ENCODE measurements around the gene CFAP70.

CFAP70 gene

DNA sequence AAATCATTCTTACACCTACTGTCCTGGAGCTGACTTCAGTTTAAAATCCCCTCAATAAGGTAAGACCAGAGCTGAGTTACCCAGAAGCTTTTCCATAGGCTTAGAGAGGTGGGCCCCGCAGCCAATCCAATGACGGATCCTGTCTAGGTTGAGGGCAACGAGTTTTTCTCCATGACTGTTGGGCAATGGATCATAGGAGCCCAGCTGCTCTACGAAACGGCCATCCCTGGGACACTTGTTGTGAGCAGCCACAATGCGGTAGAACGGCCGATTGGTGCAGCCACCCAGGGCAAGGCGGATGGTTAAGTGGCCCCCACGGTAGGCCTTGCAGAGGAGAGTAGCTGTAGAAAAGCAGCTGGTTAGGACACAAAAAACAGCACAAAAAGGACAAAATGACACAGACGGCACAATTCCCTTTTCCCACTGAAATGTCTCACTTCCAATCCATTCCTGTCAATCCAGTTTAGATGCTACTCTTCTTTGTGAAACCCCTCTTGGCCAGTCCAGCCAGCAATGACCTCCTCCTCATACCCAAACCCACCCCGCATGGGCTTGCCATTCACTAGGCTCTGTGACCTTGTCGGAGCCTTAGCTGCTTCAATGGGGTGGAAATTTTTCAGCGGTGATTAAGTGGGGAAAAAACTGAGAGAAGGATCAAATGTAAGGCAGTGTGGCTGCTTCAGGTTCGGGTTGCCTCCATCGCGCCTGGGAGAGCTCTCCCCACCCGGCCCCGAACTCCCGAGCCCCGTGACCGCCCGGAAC, 106.8 kb downstream of the CFAP70 start:
- FAIRE-seq: no peak

DNA sequence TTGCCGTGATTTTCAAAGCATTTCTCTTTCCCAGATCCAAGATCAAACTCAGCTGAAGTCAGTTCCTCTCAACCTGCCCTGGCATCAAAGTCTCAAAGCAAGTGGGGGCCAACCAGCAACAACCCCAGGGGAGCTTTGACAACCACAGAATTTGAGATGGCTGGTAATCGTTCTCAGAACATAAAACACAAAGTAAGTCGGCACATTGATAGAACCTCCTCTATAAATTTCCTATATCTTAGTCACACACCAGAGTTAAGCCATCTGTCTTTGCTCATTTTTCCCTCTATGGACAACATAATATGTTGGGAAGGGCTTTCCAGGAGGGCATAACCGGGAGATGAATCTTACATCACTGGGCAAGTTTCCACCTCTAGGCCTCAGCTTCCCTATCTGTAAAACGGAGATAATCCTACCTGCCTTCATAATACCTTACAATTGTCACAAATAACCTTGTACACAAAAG, 110.4 kb downstream of the CFAP70 start:
- FAIRE-seq: no peak

DNA sequence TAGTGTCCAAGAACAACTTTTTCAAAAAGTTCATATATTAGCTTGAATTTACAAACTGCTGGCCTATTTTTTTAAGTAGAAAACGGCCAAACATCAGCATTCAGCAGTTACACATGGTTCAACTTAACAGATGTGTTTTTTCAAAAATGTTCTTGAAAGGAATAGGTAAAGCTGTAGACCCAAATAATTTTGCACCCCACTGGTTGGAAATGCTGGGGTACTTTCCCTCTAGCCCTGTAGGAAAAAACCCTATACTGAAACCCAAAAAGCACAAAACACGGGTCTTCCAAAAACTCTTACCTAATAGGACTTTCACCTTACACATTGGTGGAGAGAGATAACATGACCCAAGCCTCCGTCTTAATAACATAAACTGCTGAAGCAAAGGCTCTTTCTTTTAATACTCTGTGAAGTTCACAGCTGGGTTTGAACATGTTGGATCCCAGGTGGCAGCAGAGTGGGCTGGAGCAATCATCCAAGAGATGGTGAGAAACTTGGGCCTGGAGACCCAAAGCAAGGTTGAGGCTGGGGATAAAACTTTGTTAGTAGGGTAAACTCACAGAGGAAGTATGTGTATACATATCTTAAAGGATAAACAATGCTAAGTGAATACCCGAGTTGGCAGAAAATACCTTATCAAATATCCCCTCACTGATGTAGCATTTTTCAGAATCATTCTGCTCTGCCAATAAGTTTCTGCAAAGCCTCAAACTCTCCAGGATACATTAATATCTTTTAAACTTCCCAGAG, 111.0 kb downstream of the CFAP70 start:
- no peak for FAIRE-seq

DNA sequence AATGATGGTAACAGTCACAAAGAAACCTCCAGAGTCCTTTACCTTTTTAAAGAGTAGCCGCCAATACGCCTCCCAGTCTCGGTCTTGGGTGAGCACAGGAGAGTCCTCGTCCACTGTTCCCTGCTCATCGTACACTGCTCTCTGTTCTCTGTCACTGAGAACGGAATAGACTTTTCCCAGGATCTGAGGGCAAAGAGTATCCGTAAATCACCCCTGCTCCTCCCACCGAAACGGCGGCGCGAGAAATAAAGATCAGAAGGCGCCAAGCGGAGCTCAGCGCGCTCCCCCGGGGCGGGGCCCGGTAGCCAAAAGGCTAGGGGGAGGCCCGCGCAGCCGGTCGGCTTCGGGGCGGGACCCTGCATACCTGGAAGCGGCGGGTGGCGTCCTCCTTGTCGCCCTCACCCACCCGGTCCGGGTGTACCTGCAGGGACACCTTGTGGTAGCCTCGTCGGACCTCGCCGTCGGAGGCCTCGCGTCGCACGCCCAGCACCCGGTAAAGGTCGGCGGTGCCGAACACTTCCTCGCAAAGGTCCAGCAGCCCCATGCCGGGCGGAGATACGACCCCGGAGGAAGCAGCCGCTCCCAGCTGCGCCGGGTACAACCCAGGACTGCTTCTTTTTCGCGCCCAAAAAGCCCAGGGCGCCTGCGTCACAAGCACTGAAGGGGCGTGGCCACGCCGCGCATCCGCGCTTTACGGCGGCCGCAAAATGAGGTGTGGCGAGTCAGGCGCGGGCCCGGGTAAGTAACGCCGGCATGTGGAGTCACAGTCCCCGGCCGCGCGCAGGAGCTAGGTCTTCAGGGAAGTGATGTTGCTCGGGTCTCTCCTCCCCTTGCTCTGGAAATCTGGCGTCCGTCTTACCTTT, 111.8 kb downstream of the CFAP70 start, which contains the start of gene DNAJC9:
DNAJC9 (minus strand) TSS at position 610 of the 863 bp plus-strand sequence; CDS start at position 544, 66 bp downstream.
- no peak for FAIRE-seq

DNA sequence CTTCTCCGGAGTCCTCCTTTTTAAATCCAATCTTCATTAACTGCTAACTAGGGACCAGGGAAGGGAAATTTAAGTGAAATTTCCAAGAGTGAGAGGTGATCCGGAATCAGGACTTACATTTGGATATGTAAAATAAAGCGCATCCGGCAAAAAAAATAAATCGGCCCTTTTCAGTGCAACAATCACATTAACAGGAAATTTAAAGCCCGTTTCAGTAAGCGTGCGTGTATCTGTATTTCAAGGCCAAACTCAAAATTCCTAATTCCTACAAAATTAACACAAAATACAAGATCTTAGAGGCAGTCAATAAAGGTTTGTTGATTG, 112.4 kb downstream of the CFAP70 start:
- no peak for FAIRE-seq

DNA sequence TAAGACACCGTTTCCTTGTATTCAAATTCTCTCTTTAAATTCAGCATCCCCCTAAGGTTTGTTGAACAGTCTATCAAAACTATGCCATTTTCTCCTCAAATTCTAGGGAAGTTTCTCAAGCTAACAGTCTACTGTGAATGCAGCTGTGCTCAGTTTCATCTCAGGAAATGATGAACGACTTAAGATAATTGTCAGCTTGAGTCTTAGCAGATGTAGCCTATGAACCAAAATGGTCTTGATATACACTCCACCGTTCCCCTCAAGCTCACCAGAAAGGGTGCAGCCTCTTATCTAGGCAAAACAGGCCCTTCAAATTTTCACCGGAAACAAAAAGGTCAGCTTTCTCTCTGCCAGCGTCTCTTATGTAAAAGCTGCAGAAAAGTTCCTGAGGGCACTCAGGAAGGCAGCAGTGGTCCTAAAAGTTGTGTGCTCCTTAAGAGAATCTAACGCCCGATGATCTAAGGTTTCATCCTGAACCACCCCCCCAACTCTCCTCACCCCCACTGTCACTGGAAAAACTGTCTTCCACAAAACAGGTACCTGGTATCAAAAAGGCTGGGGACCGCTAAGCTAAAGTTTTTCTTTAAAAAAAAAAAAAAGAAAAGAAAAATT, 113.7 kb downstream of the CFAP70 start:
- no peak for FAIRE-seq

DNA sequence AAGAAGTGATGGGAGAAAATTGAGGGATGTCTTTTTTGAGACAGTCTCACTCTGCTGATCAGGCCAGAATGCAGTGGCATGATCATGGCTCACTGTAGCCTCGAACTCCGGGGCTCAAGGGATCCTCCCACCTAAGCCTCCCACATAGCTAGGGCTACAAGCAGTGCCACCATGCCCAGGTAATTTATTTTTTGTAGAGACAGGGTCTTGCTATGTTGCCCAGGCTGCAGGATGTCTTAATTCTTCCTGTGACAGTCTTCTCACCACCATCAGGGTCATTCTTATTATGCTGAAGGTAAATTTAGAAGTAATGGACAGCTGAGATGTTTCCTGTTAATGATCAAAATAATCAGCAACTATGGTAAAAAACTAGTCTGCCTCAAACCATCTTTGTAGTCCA, 118.8 kb downstream of the CFAP70 start:
- FAIRE-seq: no peak

DNA sequence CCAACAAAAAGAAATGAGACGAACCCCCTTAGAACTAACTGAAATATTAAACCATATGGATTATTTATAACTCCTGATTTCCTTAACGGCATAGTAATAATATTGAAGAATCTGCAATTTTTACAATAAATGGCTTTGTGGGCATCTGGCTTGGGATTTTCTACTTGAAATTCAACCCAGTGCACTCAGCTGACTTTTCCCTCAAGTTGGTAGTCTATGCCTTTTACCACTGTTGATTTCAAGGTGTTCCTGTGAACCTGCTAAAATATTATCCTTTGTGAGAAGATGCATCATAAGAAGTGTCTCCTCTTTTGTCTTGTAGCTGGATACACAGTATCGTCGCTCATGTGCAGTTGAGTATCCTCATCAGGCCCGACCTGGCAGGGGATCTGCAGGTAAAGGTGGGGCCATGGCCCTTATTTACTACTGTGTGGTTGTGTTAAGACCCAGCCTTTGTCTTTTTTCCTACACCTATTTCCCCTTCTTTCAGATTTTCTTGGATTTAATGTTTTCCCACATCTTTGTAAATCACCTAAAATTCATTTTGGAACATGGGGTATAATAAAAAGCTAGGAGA, 119.6 kb downstream of the CFAP70 start:
- no peak for FAIRE-seq

DNA sequence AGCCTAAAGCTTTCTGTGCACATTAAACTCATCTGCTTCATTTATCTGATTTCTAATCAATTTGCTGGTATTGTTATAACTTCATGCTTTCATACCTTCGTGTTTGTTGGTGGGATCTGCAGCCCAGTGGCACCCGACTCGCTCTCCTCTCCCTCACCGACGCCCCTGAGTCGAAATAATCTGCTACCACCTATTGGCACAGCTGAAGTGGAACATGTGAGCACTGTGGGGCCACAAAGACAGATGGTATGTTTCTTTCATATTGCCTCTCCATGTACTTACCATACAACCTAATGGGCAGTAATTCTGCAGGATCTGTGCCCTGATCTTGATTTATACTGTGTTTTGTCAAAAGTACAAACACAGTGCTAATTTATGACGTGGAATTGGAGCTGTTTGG, 124.0 kb downstream of the CFAP70 start:
- FAIRE-seq: no peak

DNA sequence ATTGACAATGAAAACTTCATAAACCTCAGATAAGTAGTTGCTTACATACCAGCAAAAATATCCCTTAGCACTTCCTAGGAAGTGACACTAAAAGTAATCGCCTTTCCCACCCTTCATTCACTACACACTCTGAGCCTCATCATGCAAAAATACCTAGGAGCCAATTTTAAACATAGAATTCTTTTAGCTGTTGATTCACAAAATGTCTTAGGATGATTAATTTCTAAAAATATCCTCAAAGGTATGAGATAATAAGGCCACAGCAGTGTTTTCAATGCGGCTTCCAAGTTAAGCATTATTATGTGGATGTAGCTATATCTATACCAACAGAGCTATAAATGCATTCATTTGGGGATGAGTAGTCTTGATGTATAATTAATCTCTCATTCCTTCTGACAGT, 124.8 kb downstream of the CFAP70 start:
- no peak for FAIRE-seq

DNA sequence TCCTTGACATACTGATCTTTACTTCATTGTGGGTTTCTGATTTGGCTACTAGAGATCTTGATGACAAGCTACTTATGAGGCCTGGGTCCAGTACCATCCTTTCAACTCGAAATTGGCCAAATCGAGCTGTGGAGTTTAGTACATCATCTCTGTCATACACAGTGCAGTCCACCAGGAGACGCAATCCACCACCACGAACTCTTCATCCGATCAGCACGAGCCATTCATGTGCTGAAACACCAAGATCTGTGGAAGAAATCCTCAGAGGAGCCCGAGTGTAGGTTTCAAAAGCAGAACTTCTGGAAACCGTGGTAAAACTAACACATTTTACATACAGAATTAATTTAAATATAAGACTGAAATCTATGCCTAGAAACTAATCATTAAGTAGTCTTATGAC, 125.8 kb downstream of the CFAP70 start:
- no peak for FAIRE-seq

DNA sequence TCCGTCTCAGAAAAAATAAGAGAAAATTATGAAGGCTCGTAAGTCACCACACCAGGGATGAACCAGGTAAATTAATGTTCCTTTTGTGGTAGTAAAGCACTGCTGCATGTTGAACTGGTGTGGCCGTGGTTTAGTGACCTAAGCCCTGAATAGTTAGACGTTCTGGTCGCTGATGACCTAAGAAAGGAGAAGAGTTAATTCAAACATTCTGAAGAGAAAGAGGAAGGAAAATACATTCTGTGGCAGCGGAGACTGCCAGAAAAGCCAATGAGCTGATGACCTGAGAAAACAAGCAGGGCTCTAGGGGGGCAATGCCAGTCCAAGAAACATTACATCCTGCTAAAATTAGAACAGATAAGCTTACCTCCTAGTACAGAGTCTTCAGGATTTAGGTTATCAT, 129.1 kb downstream of the CFAP70 start:
- FAIRE-seq: no peak

DNA sequence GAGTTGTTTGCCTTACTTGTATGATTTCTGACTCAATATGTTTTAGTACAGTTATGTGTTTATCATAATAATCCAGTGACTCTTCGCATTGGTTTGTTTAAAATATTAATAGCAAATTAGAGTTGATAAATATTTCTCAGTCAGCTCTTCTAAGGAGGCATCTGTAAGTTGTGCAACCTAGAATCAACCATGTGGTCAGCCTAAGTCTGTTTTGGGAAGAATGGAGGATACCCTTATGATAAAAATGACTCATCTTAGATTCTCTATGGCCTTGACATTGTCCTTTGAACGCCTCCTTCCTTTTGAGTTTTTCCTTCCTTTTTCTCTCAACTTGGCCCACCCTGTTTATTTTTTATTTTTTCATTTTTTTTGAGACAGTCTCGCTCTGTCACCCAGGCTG, 130.4 kb downstream of the CFAP70 start:
- no peak for FAIRE-seq

DNA sequence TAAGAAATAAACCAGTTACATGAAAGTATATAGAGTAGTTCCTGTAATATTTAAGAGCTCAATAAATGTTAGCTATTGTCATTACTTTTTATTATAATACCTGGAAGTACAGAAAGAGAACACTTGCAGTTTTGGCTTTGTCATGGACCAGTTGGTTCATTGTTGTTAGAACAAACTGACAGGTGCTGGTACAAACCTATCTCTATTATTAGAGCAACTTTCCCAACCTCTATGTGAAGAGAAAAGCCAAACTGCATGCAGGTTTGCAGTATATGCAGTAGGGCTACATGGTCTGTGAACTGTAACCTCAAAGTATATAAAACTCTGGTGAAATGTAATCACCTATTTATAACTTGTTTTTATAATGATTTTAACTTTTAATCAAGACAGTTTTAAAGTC, 132.0 kb downstream of the CFAP70 start:
- FAIRE-seq: no peak

DNA sequence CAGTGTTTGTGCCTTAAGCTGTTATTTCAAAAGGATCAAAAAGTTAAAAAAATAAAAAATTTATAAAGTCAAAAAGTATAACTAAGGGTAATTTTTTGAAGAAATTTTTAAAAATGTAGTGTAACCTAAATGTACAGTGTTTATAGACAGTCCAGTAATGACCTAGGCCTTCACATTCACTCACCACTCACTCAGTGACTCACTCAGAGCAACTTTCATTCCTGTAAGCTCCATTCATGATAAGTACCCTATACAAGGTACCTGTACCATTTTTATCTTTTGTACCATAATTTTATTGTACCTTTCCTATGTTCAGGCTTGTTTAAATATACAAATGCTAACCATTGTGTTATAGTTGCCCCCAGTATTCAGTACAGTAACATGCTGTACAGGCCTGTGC, 133.1 kb downstream of the CFAP70 start:
- peak; percentile 35 for FAIRE-seq

DNA sequence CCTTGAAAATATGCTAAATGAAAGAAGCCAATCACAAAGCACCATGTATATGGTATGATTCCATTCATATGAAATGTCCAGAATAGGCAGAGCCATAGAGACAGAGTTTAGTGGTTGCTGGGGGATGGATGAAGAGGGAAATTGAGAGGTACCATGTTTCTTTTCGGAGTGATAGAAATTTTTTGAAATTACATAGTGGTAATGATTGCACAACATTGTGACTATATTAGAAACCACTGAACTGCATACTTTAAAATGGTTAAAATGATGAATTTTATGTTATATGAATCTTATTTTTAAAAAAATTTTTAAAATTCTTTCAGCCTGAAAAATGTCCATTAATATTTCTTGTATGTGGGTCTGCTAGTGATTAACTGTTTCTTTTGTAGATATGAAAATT, 137.7 kb downstream of the CFAP70 start:
- peak; percentile 64 for FAIRE-seq

DNA sequence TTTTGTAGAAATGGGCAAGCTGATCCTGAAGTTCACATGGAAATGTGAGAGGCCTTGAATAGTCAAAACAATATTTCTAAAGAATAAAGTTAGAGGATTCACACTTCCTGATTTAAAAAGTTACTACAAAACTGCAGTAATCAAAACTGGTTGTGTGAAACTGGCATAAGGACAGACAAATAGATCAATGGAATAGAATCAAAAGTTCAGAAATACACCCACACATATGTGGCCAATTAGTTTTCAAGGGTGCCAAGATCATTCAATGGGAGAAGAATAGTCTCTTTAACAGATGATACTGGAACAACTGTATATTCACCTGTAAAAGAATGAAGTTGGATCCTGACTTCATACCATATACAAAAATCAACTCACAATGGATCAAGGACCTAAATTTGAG, 139.3 kb downstream of the CFAP70 start:
- no peak for FAIRE-seq

DNA sequence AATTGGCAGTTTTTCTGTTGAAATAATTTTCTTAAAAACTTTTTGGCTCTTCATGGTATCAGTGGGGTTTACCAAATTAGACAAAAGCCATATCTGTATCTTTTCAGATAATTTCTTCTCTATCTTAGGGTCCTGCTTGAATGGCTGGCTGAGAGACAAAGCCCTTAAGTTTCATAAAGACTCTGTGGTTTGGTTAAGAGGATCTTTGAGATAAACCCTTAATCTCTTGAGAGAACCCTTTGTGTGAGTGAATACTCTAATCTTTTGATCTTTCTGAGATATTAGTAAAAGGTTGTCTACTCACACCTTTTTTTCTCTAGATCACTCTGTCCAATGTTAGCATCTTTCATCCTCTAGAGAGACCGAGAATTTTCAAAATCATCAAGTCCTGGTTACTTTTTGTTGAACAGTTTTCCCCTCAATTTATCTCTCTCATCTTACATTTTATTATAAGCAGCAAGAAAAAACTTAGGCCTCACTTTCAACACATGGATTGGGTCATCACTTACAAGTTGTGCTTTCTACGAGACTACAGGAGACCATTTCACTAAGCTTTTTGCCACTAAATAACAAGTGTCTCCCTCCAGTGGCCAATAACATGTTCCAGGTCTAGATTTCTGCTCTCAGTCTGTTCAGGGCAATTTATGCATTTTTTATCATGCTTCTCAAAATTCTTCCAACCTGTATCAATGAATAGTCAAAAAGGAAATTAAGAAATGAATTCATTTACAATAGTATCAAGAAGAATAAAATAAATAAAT, 140.1 kb downstream of the CFAP70 start:
- peak; percentile 91 for FAIRE-seq

DNA sequence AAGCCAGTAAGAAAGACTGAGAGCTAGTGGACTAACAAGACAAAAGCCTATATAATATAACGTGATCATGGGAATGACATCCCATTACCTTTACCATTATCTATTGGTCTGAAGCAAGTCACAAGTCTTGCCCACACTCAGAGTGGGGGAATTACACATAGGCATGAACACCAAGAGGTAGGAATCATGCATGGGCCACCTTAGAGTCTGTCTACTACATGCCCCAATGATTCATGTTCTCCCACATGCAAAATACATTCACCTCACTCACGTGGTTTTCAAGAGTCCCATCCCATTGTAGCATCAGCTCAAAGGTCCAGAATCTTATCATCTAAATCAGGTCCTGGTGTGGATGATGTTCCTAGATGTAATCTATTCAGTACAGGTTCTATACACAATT, 141.0 kb downstream of the CFAP70 start:
- no peak for FAIRE-seq

DNA sequence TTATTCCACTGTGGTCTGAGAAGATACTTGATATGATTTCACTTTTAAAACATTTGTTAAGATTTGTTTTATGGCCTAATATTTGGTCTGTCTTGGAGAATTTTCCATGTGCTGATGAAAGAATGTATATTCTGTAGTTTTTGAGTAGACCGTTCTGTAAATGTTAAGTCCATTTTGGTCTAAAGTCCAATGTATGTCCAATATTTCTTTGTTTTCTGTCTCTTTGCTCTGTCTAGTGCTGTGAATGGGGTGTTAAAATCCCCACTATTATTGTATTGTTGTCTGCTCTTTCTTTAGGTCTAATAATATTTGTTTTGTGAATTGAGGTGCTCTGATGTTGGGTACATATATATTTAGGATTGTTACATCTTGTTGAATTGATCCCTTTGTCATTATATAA, 142.9 kb downstream of the CFAP70 start:
- no peak for FAIRE-seq

DNA sequence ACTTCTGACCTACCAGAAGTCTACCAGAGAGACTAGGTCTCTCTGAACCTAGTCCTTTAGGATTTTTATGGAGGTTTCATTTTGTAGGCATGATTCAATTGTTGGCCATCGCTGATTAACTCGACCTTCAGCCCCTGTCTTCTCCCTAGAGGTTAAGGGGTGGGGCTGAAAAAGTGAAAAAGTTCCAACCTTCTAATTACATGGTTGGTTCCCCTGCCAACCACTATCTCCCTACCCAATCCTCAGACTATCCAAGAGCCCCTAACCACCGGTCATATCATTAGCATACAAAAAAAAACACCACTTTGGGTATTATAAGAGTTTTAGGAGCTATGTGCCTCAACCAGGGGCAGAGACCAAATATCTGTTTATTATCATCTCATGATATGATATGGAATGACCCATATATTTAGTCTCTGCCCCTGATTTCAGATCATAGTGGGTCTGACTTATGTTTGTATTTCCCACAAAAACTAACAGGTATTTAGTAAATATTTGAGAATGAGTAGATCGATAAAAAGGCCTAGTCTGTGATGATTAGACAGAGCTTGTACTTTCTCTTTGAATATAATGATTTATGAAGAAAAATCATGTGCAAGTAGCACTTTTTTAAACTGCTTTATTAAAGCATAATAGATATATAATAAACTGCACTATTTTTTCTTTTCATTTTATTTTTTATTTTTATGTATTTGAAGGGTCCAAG, 147.4 kb downstream of the CFAP70 start:
- FAIRE-seq: no peak
